ENCODE measurements around the gene CCDC86. TPM values are rescaled to one million over a fixed set of nuclear protein-coding genes. Genes with fewer than 3 reads are reported as not detected.

The CCDC86 gene
- total RNA-seq, 4 donors from 2014 or later = 15.9 to 41.1 (median 27.3) TPM

DNA sequence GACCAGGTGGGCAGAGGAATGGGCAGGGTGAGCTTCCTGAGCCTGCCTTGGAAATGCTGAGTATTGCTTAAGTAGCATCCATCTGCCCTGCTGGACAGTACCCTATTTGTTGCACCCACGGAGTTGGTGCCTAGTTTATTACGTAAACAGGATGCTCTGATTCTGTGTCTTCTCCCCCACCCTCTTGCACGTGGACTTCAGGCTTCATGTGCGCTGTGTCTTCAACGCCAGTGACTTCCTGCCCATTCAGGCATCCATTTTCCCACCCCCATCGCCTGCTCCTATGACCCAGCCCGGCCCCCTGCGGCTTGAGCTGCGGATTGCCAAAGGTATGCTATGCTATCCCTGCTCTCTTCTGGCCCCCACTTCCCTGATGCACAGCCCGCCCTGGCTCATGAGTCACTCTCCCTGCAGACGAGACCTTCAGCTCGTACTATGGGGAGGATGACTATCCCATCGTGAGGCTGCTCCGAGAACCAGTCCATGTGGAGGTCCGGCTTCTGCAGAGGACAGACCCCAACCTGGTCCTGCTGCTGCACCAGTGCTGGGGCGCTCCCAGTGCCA lies 31.1 kb downstream of the CCDC86 start:
- Histone ChIP-seq H3K4me1 (peaks cover 0 to 38% (median 0%) of the 10 kb centered on the region in 4 donors), H3K4me3 (no peak overlapping the region), H3K36me3 (peaks cover 0 to 29% (median 0%) of the 10 kb centered on the region in 3 donors), H3K9me3 (no peaks in the 10 kb centered on the region), H3K27ac (no peak overlapping the region), H3K27me3 (no peaks in the 10 kb centered on the region)
- no peak for TF ChIP-seq CTCF (IDR thresholded peaks at IDR 0.05)
- TF ChIP-seq POLR2A (IDR thresholded peaks at IDR 0.05) = no peak
- TF ChIP-seq EP300 (IDR thresholded peaks at IDR 0.05) = no peak
- 52 to 55% methylated on average over 11 to 16 of the region's 16 CpGs for WGBS, 2 donors
- no peak for DNase-seq (ENCODE audit: low spot score in 2 of 2)

DNA sequence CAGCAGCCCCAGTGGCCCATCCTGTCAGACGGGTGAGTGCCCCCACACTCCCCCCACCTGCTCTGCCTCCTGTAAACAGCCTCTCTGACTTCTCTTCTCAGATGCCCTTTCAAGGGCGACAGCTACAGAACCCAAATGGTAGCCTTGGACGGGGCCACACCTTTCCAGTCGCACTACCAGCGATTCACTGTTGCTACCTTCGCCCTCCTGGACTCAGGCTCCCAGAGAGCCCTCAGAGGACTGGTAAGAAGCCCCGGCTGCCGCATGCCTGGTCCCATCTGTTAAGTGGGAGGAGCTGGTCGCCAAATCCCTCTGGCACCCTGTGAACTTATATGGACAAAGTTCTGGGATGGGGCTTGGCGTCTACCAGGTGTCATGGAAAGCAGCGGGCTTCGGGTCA lies 31.6 kb downstream of the CCDC86 start:
- H3K27me3 ChIP-seq = no peaks in the 10 kb centered on the region
- no peak overlapping the region for H3K27ac ChIP-seq
- peaks cover 0 to 42% (median 0%) of the 10 kb centered on the region in 4 donors for H3K4me1 ChIP-seq
- WGBS, 2 donors = 88% methylated on average over 12 of the region's 12 CpGs
- H3K36me3 ChIP-seq = peaks cover 0 to 34% (median 0%) of the 10 kb centered on the region in 3 donors
- H3K9me3 ChIP-seq = no peaks in the 10 kb centered on the region
- no peak overlapping the region for H3K4me3 ChIP-seq
- no peak for TF ChIP-seq EP300 (IDR thresholded peaks at IDR 0.05)
- no peak for TF ChIP-seq CTCF (IDR thresholded peaks at IDR 0.05)
- no peak for TF ChIP-seq POLR2A (IDR thresholded peaks at IDR 0.05)
- no peak for DNase-seq (ENCODE audit: low spot score in 2 of 2)

- H3K4me3 ChIP-seq = no peak overlapping the region
- TF ChIP-seq CTCF (IDR thresholded peaks at IDR 0.05) (no peak), POLR2A (IDR thresholded peaks at IDR 0.05) (no peak), EP300 (IDR thresholded peaks at IDR 0.05) (no peak)
- peaks cover 0 to 49% (median 0%) of the 10 kb centered on the region in 4 donors for H3K4me1 ChIP-seq
- DNase-seq (ENCODE audit: low spot score in 2 of 2) = no peak
- WGBS, 2 donors = 78 to 81% methylated on average over 12 to 13 of the region's 13 CpGs
- no peaks in the 10 kb centered on the region for H3K27me3 ChIP-seq
- peaks cover 0 to 39% (median 0%) of the 10 kb centered on the region in 3 donors for H3K36me3 ChIP-seq
- H3K27ac ChIP-seq = no peak overlapping the region
- H3K9me3 ChIP-seq = no peaks in the 10 kb centered on the region
Observed at GRCh38 chr11:60874421-60875365, 32.8 kb downstream of the CCDC86 start.

DNA sequence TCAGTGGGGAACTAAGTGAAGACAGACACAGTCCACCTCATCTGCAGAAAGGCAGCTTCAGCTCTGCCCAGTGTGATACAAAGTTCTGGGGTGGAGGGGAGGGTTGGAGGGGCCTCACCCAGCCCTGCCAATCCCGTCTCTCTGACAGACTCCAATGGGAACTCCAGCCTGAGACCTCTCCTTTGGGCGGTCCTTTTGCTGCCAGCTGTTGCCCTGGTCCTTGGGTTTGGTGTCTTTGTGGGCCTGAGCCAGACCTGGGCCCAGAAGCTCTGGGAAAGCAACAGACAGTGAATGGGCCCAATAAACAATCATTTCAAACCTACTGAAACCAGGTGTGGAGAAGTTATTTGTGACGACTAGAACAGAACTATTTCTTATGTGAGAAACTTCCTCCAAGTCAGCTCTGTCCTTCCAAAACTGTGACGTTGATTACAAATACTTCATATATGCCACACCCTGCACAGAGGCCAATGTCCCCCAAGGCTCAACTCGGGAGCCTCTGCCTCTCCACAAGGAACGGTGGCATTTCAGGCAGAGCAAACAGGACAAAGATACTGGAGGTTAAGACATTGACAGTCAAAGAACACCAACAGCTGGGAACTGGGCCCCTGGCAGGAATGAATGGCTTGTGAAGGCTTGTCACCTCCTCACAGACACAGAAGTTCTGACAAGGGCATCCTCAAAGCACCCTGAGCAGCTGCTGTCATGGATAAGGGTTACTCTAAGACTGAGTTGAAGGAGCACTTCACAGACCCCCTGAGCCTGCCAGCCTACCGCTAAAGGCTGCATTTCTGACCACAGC lies 33.7 kb downstream of the CCDC86 start:
- no peak overlapping the region for H3K27ac ChIP-seq
- no peak for DNase-seq (ENCODE audit: low spot score in 2 of 2)
- H3K27me3 ChIP-seq = no peaks in the 10 kb centered on the region
- H3K4me3 ChIP-seq = no peak overlapping the region
- no peaks in the 10 kb centered on the region for H3K9me3 ChIP-seq
- WGBS, 2 donors = 81 to 85% methylated on average over 7 of the region's 7 CpGs
- no peak for TF ChIP-seq EP300 (IDR thresholded peaks at IDR 0.05)
- no peak for TF ChIP-seq POLR2A (IDR thresholded peaks at IDR 0.05)
- TF ChIP-seq CTCF (IDR thresholded peaks at IDR 0.05) = no peak
- H3K4me1 ChIP-seq = peaks cover 0 to 52% (median 0%) of the 10 kb centered on the region in 4 donors
- peaks cover 0 to 47% (median 0%) of the 10 kb centered on the region in 3 donors for H3K36me3 ChIP-seq
